Inferior parietal cortex (tissue), 1 donor: ENCODE results near the gene RAB14.

Source experiments
- DNase-seq: peaks from one replicate; pipeline ENCODE4 v3.0.0-alpha.2; 2016; ENCODE audit errors: extremely low spot score

The RAB14 gene

GRCh38 chr9:121201738-121202533, at the start of gene RAB14:
RAB14 (minus strand) TSS chr9:121201869; CDS start chr9:121193412, 8,457 bp downstream.
- peak; percentile 98 for DNase-seq

GRCh38 chr9:121249563-121249962, 47.9 kb upstream of the RAB14 start:
- DNase-seq: no peak

- no peak for DNase-seq
Measured at GRCh38 chr9:121246821-121247561, 45.3 kb upstream of the RAB14 start.

- DNase-seq: no peak
Measured at GRCh38 chr9:121242959-121243346, 41.3 kb upstream of the RAB14 start.

- DNase-seq: no peak
Measured at GRCh38 chr9:121242219-121242958, 40.7 kb upstream of the RAB14 start.

- no peak for DNase-seq
Measured at GRCh38 chr9:121240472-121241135, 38.9 kb upstream of the RAB14 start.

GRCh38 chr9:121239851-121240250, 38.2 kb upstream of the RAB14 start:
- no peak for DNase-seq

GRCh38 chr9:121239071-121239470, 37.4 kb upstream of the RAB14 start:
- DNase-seq: no peak

GRCh38 chr9:121237916-121238315, 36.2 kb upstream of the RAB14 start:
- DNase-seq: no peak

- no peak for DNase-seq
Measured at GRCh38 chr9:121235512-121235911, 33.8 kb upstream of the RAB14 start.

- no peak for DNase-seq
Measured at GRCh38 chr9:121234832-121235161, 33.1 kb upstream of the RAB14 start.

GRCh38 chr9:121233906-121234831, 32.5 kb upstream of the RAB14 start:
- DNase-seq: no peak

GRCh38 chr9:121232251-121232650, 30.6 kb upstream of the RAB14 start:
- DNase-seq: no peak

GRCh38 chr9:121230256-121230655, 28.6 kb upstream of the RAB14 start:
- no peak for DNase-seq

- no peak for DNase-seq
Measured at GRCh38 chr9:121227862-121228261, 26.2 kb upstream of the RAB14 start.

GRCh38 chr9:121226175-121226574, 24.5 kb upstream of the RAB14 start:
- DNase-seq: no peak

GRCh38 chr9:121225240-121225639, 23.6 kb upstream of the RAB14 start:
- no peak for DNase-seq

GRCh38 chr9:121222524-121223171, 21.0 kb upstream of the RAB14 start:
- peak; percentile 77 for DNase-seq

- DNase-seq: no peak
Measured at GRCh38 chr9:121221664-121222055, 20.0 kb upstream of the RAB14 start.

- no peak for DNase-seq
Measured at GRCh38 chr9:121220996-121221663, 19.5 kb upstream of the RAB14 start.
